Endometrial microvascular endothelial cells (primary cell): ENCODE data around the gene ST3GAL4. TPM values are rescaled to one million over a fixed set of nuclear protein-coding genes. Genes with fewer than 3 reads are reported as not detected.

Experiments used
- in situ Hi-C: cut with HindIII; loops from 2 replicates; pipeline ENCODE4 v1.10.0; 2017; ENCODE audit warnings: low sequenced_read_pairs, low pct_unique_long_range_greater_than_20kb; ENCODE audit errors: inconsistent ontology term
- total RNA-seq: library from RNA; depleted of rRNA; stranded (reverse); fragments of >200 nt; gene quantifications from one replicate; pipeline ENCODE4 v1.2.3, GENCODE V29; 2015; ENCODE audit errors: inconsistent ontology term

Gene ST3GAL4
- total RNA-seq, 1 donor from 2014 or later, result 33.8 TPM

- in situ Hi-C loops, result no loop called here
These were observed 26.4 kb upstream of the ST3GAL4 start for GRCh38 chr11:126328938-126329643.

GRCh38 chr11:126329644-126330211 is 25.8 kb upstream of the ST3GAL4 start:
- in situ Hi-C loops, result no loop called here

GRCh38 chr11:126331286-126331685 is 24.2 kb upstream of the ST3GAL4 start:
- in situ Hi-C loops, result no loop called here

GRCh38 chr11:126332221-126332711 is 23.2 kb upstream of the ST3GAL4 start:
- in situ Hi-C loops, result no loop called here

GRCh38 chr11:126333142-126333541 is 22.3 kb upstream of the ST3GAL4 start:
- in situ Hi-C loops, result no loop called here

GRCh38 chr11:126334659-126335462 is 20.6 kb upstream of the ST3GAL4 start:
- in situ Hi-C loops, result no loop called here

- in situ Hi-C loops, result no loop called here
These were observed 20.1 kb upstream of the ST3GAL4 start for GRCh38 chr11:126335463-126335760.

GRCh38 chr11:126336138-126336541 is 19.3 kb upstream of the ST3GAL4 start:
- in situ Hi-C loops, result no loop called here

GRCh38 chr11:126336671-126337101 is 18.8 kb upstream of the ST3GAL4 start:
- in situ Hi-C loops, result no loop called here

GRCh38 chr11:126337126-126337473 is 18.4 kb upstream of the ST3GAL4 start:
- in situ Hi-C loops, result no loop called here

- in situ Hi-C loops, result no loop called here
These were observed 17.8 kb upstream of the ST3GAL4 start for GRCh38 chr11:126337474-126338241.

- in situ Hi-C loops, result no loop called here
These were observed 17.0 kb upstream of the ST3GAL4 start for GRCh38 chr11:126338346-126339055.

- in situ Hi-C loops, result no loop called here
These were observed 16.2 kb upstream of the ST3GAL4 start for GRCh38 chr11:126339073-126339862.

GRCh38 chr11:126339863-126340434 is 15.5 kb upstream of the ST3GAL4 start:
- in situ Hi-C loops, result no loop called here

- in situ Hi-C loops, result no loop called here
These were observed 14.4 kb upstream of the ST3GAL4 start for GRCh38 chr11:126340960-126341606.

- in situ Hi-C loops, result no loop called here
These were observed 13.7 kb upstream of the ST3GAL4 start for GRCh38 chr11:126341760-126342161.

GRCh38 chr11:126343051-126343450 is 12.4 kb upstream of the ST3GAL4 start:
- in situ Hi-C loops, result no loop called here
